ENCODE results near the gene RBM19.

The RBM19 gene

DNA sequence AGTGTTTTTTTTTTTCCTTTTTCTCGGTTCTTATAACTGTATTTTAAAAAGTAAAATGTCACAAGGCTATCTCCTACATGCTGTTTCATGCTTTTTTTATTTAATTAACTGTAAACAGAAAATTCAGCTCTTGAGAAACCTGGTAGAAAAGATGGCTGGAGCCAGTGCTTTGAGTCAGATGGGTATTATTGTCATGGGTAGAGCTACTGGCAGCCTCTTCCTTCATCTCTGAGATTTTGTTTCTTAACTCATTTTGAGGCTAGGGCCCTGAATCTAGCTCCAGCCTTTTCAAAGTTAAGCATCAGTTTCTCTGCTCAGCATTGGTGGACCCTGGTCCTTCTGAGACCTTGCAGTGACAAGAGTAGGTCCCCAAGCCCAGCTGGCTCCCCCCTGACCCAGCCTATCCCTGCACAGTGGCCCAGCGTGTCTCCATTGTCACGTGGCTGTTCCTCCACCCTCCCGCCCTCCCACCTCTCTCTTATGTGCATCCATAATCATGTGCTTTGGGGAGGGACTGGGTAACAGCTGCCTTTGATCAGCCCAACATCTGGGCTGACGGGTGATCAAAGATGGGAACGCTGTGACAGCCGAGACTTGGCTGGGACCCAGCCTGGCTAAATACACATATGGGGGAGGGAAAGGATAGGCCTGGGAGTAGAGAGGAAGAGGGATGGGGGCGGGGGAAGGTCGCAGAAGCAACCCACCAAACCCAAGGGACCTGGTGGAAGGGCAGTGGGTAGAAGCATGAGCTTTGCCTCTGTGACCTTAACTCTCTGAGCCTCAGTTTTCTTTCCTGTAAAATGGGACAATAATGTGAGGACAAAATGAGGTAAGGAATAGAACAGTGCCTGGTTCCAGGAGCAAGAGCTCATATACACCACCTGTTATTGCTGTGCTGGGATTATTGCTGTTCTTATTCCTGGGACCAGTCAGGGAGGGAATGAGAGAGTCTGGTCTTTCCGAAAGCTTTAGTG, 24.4 kb upstream of the RBM19 start:
- no peak for DNase-seq (ENCODE audit: low read depth in 2 of 2, low spot score in 1 of 2)

DNA sequence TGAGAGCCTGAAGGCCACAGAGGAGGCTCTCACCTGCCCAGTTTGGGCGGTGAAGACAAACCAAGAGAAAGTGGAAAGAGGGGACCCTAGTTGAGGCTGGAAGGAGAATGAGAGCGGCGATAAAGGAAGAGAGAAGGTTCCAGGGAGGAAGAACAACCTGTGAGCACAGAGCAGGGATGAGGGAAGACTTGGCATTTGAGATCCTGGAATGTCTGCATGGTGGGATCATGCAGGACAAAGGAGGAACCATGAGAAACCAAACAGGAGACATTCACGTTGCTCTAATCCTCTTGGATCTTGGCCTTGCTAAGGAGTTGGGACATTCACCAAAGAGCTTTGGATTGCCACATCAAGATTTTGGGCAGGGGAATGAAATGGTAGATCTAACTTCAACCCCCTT, 22.9 kb upstream of the RBM19 start:
- DNase-seq (ENCODE audit: low read depth in 2 of 2, low spot score in 1 of 2): no peak

DNA sequence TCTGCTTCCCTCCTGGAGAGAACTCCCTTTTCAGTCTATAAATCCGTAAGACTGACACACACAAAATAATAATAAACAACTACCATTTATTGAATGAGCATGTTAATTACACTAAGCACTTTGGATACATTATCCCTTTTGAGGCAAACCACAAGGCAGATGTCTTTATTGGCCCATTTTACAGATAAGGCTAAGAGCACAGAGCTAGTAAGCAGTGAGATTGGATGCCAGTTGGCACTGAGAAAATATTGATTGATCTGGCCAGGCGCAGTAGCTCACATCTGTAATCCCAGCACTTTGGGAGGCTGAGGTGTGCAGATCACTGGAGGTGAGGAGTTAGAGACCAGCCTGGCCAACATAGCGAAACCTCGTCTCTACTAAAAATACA, 21.9 kb upstream of the RBM19 start:
- DNase-seq (ENCODE audit: low read depth in 2 of 2, low spot score in 1 of 2): no peak

DNA sequence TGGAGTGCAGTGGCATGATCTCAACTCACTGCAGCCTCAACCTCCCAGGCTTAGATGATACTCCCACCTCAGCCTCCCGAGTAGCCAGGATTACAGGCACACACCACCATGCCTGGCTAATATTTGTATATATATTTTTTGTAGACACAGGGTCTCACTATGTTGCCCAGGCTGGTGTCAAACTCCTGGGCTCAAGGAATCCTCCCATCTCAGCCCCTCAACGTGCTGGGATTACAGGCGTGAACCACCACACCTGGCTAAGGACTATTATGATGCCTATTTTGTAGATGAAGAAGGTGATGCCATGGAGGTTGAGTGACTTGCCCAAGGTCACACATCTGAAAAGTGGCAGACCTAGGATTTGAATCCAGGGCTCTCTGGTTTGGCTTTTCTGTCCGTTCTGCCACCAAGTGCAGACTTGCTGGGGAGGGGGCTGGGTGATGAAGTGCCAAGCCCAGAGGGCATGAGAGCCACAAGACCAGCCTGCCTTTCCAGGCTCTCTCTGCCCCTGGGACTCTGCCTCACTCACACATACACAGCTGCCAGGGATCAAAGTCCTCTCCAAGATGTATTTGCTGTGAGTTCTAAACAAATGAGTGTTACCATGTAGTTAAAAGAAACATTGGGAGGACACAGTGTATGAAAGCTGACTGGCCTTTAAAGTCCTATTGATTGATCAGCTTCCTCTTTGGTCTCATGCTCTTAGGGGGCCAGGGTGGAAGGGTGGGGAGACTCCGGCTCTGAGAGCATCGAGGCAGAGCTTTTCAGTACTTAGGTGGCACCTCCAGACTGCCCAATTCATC, 21.3 kb upstream of the RBM19 start:
- no peak for DNase-seq (ENCODE audit: low read depth in 2 of 2, low spot score in 1 of 2)

DNA sequence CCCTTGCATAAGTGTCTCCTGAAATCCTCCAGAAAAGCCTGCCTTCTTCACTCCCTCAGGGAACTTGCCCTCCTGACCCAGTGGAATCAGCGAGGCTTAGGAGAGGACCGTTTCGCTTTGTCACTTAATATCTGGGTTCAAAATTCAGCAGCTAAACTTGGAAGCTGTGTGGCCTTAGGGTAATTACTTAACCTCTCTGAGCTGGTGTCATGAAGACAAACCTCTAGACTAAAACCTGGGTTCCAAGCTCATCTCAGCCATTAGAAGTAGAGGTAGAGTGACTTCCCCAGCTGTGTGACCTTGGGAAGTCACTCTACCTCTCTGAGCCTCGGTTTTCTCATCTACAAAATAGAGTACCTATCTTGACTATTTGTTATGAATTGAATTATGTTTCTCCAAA, 18.3 kb upstream of the RBM19 start:
- no peak for DNase-seq (ENCODE audit: low read depth in 2 of 2, low spot score in 1 of 2)

DNA sequence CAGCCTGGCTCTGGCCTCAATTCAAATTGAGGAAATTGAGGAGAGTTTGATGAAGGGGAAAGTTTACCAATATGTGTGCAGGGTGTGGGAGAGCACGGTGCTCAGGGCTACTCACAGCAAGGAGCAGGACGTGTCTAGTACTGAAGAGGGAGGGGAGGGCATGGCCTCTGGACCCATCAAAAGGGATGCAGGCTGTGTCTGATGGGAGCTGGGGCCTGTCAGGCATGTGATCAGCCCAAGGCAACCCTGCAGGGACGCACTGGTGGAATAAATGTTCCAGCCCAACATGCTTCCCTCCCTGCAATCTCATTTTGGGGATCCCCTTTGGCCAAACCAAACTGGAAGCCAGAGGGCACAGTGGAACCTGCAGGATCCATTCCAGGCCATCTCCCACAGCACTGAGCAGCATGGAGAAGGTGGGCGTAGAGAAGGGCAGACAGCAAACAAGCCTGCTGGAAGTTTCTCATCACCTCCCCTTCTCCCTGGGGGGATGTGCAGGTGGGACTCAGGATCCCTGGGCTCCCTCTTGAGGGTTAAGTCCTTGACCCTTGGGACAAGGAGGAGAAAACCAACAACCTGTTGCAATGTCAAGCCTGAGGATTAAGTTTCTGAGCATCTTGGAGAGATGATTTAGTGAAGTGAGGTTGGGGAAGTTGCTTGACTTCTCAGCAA, 17.8 kb upstream of the RBM19 start:
- no peak for DNase-seq (ENCODE audit: low read depth in 2 of 2, low spot score in 1 of 2)

DNA sequence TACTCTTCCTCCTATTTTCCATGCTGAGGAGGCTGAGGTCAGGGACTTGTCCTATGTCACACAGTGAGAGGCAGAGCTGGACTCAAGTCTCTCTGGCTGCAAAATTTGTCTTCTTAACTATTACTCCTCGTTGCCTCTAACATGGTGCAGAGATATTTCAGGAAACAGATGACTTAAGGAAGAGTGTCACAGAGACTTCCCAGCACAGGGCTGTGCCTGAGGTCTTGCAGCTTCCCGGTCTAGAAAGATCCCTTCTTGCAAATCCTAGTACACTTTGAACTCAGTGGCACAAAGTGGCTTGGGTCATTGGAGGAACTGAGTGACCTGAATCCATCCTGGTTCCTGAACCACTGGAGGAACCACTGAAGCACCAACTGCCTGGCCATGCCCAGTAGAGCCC, 17.1 kb upstream of the RBM19 start:
- no peak for DNase-seq (ENCODE audit: low read depth in 2 of 2, low spot score in 1 of 2)

DNA sequence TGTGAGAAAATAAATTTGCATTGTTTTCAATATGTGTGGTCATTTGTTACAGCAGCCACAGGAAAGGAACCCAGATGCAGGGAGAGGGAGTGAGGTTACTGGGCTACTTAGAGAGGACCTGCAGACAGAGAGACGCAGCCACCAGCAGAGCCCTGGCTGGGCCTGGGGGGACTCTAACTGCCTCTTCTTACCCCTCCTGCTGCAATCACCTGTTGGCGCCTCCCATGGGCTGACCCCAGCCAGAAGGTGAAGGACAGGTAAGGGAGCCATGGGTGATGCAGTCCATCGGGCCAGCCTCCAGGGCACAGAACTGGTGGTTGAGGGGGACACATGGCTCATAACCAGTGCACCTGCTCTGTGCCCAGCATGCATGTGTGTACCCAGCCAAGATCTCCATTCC, 15.8 kb upstream of the RBM19 start:
- no peak for DNase-seq (ENCODE audit: low read depth in 2 of 2, low spot score in 1 of 2)

DNA sequence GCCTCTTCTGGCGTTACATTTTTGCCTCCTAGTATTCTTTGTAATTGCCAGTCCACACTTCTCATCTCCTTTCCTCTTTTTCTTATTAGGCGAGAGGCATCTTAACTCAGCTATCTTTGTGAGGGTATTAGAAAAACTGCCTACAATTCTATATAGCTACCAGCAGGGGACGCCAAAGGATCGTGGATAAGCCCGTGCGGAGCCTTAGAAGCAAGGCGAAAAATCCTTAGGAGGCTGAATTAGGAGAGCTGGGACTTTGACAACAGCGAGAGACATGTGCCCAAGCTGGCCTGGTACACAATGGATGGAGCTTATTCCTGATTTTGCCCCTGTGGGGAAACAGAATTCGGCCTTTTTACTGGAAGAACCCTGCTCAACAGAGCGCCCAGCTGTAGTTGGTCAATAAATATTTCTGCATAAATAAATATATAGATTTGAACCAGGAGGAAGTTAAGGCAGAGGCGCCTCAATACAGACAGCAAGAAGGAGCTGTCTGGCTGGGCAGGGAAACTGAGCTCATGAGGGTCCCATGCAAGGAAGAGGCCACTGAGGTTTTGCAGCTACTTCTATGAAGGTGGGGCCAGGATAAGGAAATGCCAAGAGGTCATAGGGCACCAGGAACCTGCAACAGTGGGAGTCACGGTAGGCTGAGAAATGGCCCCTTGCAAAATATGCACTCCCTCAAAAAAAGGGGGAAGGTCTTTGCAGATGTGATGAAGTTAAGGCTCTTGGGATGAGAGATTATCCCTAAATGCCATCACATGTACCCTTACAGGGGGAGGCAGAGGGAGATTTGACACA, 14.6 kb upstream of the RBM19 start:
- no peak for DNase-seq (ENCODE audit: low read depth in 2 of 2, low spot score in 1 of 2)

DNA sequence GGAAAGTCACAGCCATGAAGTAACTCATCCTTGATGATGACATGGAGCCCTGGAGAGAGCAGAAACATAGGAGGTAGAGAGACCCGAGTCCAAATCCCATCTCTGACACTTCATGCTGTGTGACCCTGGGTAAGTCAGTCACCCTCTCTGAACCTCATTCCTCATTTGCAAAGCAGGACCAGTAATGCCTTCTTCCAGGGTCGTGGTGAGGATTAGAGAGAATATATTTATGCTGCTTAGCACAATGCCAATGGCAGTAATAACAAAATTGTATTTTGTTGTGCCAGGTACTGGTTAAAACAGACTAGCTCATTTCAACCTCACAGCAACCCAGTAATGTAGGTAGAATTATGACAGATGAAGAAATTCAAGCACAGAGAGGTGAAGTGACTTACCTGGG, 13.9 kb upstream of the RBM19 start:
- no peak for DNase-seq (ENCODE audit: low read depth in 2 of 2, low spot score in 1 of 2)

DNA sequence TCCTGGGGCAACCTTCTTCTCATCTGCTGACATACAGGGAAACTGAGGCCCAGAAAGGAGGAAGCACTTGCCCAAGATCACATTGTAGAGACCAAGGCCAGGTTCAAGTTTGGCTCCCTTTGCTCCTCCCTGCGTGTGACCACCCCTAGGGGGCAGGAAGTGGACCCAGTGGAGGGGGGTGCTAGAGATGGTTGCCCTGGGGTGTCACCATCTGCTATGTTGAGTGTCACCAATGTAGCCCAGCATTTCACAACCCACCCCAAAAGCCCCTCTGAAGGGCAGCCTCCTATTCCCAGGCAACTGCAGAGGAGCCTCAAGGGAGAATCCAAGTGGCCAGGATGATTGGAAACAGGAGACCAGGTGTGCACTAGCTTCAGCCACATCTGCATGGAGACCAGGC, 12.0 kb upstream of the RBM19 start:
- DNase-seq (ENCODE audit: low read depth in 2 of 2, low spot score in 1 of 2): no peak

DNA sequence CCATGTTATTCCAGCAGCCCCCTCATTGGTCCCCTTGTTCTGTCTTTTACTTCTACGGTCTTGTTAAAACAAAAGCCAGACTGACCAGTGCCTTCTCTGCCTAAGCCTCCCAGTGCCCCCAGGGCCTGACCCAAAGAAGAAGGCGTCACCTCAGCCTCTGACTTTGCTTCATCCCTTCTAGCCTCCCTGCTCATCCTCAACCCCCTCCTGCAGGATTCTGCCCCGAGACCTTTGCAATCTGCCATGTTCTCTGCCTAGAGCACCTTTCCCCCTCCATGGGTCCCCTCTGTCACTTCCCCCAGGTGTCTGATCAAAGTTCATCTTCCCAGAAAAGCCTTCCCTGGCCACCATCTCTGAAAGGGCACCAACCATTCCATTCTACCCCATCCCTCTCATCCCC, 7.9 kb upstream of the RBM19 start:
- DNase-seq (ENCODE audit: low read depth in 2 of 2, low spot score in 1 of 2): no peak

DNA sequence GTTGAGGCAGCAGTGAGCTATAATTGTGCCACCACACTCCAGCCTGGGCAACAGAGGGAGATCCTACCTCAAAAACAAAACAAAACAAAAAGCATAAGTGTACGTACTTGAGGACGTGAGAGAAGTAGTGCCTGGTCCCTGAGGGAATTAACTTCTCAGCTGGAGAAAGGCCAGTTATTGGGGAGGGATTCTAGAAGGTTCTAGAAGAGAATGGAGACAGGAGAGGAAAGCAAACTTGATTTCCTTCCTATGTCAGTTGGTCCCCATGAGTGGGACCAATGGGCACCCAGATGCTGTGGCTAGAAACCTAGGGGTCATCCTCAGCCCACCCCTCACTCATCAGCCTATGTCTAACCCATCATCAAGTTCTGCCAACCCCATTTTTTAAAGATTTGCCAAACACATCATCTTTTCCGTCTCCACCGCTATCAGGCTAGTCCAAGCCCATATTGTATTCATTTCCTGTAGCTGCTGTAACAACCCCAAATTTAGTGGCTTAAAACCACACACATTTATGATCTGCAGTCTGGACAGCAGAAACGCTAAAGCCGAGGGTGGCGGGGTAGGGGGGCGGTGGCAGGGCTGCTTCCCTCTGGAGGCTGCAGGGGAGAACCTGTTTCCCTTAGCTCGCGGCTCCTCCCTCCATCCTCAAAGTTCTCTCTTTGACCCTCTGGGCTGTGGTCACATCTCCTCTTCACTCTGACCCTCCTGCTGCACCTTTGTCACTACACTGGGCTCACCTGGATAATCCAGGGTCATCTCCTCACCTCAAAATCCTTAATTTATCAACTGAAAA, 7.2 kb upstream of the RBM19 start:
- DNase-seq (ENCODE audit: low read depth in 2 of 2, low spot score in 1 of 2): no peak

DNA sequence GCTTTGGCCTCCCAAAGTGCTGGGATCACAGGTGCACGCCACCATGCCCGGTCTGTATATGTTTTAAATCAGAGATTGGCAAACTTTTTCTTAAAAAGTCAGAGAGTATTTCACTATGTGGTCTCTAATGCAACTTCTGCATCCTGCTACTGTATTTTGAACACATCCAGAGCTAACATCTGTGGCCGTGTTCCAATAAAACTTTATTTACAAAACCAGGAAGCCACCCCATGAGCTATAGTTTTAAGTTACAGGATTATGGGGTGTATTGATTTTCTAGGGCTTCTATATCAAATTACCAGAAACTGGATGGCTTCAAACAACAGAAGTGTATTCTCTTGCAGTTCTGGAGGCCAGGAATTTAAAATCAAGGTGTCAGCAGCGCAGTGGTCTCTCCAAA, 5.3 kb upstream of the RBM19 start:
- DNase-seq (ENCODE audit: low read depth in 2 of 2, low spot score in 1 of 2): no peak

DNA sequence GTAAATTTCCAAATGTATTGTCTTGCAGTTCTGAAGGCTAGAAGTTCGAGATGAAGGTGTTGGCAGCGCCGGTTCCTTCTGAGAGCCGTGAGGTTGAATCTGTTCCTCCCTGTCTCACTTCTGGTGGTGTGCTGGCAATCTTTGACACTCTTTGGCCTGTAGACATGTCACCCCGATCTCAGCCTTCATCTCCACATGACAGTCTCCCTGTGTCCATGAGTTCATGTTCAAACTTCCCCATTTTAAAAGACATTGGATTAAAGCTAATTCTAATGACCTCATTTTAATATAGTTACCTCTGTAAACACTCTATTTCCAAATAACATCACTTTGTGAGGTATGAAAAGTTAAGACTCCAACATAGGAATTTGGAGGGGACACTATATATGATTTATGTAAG, 4.1 kb upstream of the RBM19 start:
- DNase-seq (ENCODE audit: low read depth in 2 of 2, low spot score in 1 of 2): no peak

DNA sequence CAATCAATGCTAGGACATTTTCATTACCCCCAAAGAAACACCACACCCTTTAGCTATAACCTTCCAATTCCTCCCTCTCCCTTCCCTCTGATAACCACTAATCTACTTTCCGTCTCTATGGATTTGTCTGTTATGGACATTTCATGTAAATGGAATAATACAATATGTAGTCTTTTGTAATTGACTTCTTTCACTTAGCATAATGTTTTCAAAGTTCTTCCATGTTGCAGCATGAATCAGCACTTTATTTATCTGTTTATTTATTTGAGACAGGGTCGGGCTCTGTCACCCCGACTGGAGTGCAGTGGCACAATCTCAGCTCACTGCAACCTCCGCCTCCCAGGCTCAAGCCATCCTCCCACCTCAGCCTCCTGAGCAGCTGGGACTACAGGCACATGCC, 1.2 kb upstream of the RBM19 start:
- no peak for DNase-seq (ENCODE audit: low read depth in 2 of 2, low spot score in 1 of 2)

DNA sequence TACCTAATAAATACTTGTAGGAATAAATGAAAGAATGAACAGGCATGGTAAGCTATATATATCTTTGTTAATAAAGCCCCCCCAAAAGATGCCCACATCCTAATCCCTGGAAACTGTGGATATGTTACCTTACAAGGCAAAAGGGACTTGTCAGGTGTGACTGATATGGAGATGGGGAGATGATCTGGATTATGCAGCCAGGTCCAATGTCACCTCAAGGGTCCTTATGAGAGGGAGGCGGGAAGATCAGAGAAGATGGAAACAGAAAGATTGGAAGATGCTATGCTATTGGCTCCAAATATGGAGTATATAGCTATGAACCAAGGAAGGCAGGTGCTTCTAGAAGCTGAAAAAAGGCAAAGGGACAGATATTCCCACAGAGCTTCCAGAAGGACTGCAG, 3.4 kb downstream of the RBM19 start:
- no peak for DNase-seq (ENCODE audit: low read depth in 2 of 2, low spot score in 1 of 2)

DNA sequence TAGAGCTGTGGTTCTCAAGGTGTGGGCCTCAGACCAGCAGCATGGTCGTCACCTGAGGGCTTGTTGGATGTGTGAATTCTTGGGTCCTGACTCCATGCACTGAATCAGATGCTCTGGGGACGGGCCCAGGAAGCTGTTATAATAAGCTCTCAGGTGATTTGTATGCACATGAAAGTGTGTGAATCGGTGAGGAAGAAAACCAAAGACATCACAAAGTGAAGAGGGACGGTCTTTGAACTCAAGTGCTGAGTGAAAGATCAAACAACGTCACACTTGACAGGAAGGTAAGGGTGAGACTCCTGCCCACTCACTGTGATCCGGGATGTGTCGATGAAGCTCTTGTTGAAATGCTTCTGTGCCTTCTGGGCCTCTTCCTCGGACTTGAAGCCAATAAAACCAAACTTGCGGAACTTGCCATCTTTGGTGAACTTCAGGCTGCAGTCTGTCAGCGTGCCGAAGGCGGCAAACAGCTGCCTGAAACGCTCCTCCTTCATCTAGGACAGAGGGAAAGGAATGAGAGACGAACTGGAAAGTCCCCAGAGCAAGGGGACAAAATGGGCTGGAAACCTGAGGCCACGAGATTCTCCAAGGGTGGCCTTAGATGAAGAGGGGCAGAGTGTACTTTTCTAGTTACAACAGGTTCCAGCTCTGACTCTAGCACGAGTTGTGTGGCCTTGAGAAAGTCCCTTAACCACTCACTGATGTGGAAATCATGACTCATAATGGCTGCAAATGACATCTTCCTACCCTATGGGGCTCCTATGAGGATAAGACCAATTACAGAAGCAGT, 4.0 kb downstream of the RBM19 start:
- DNase-seq (ENCODE audit: low read depth in 2 of 2, low spot score in 1 of 2): no peak

DNA sequence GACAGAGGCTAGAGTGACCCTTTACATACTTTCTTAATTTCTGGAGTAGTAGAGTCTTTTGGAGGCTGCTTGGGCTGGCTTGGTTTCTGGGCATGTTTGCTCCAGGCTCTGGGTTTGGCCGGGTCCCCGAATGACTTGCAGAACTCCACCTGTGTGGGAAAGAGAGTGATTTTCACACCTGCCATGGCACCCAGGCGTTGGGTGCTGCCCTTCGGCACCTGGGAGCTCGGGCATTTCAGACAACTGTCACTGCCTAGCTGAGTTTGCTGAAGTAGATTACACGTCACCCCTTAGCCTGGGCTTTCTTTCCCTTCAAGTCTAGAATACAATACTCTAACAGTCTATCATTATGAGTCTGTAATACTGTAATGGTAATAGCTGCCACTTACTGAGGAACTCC, 6.1 kb downstream of the RBM19 start:
- DNase-seq (ENCODE audit: low read depth in 2 of 2, low spot score in 1 of 2): no peak

Data from stimulated activated CD8-positive, alpha-beta memory T cell treated with anti-CD3 and anti-CD28 coated beads, Interleukin-4, amount 100 ng/mL, for 1 hour (primary cell).